ENCODE results near the gene CCDC30. TPM values are rescaled to one million over a fixed set of nuclear protein-coding genes. Genes with fewer than 3 reads are reported as not detected.

The CCDC30 gene
- total and polyA plus RNA-seq, 3 experiments from 2014 or later: 0.58 to 1.9 (median 1.5) TPM

- Histone ChIP-seq H3K27ac (ENCODE audit: low read depth, low read length) (no peak overlapping the region), H3K9me3 (ENCODE audit: low read length) (no peaks in the 10 kb centered on the region), H3K4me1 (ENCODE audit: insufficient read depth, low read length) (no peaks in the 10 kb centered on the region), H3K27me3 (ENCODE audit: insufficient read depth, low read length, poor library complexity, severe bottlenecking) (no peaks in the 10 kb centered on the region), H3K36me3 (ENCODE audit: insufficient read depth, low read length) (peaks cover 29% of the 10 kb centered on the region), H3K4me3 (ENCODE audit: low read length) (no peak overlapping the region)
- no peak for DNase-seq
- Mint-ChIP-seq H3K4me3 (no peak overlapping the region), H3K27me3 (no peaks in the 10 kb centered on the region), H3K27ac (no peak overlapping the region), H3K9me3 (no peaks in the 10 kb centered on the region), H3K4me1 (peaks cover 0 to 3% (median 0%) of the 10 kb centered on the region in 3 donors), H3K36me3 (peaks cover 0 to 74% (median 25%) of the 10 kb centered on the region in 3 donors)
- ChIA-PET POLR2A (no interaction called here), CTCF (no interaction called here)
Measured at GRCh38 chr1:42670425-42670824, 207.3 kb downstream of the CCDC30 start.

- H3K4me3 Mint-ChIP-seq: peak overlapping the region in 1 of 7 donors; percentile 29
- ChIA-PET POLR2A (no interaction called here), CTCF (no interaction called here)
Measured at GRCh38 chr1:42674214-42674613, 211.1 kb downstream of the CCDC30 start.

GRCh38 chr1:42674682-42675081 is 211.6 kb downstream of the CCDC30 start:
- no peak for DNase-seq

More at GRCh38 chr1:42674214-42674613, 211.1 kb downstream of the CCDC30 start:
- Histone ChIP-seq H3K4me1 (ENCODE audit: insufficient read depth, low read length) (no peaks in the 10 kb centered on the region), H3K27me3 (ENCODE audit: insufficient read depth, low read length, poor library complexity, severe bottlenecking) (no peaks in the 10 kb centered on the region), H3K9me3 (ENCODE audit: low read length) (no peaks in the 10 kb centered on the region), H3K4me3 (ENCODE audit: low read length) (no peak overlapping the region), H3K36me3 (ENCODE audit: insufficient read depth, low read length) (no peaks in the 10 kb centered on the region), H3K27ac (ENCODE audit: low read depth, low read length) (no peak overlapping the region)
- DNase-seq: no peak
- no peaks in the 10 kb centered on the region for H3K27me3 Mint-ChIP-seq
- peaks cover 0 to 52% (median 6%) of the 10 kb centered on the region in 3 donors for H3K36me3 Mint-ChIP-seq
- H3K27ac Mint-ChIP-seq: peak overlapping the region in 2 of 8 donors; percentile 6 to 54
- H3K9me3 Mint-ChIP-seq: no peaks in the 10 kb centered on the region
- H3K4me1 Mint-ChIP-seq: peaks cover 0 to 4% (median 3%) of the 10 kb centered on the region in 3 donors

GRCh38 chr1:42675467-42675866 is 212.4 kb downstream of the CCDC30 start:
- POLR2A ChIA-PET: no interaction called here
- Histone ChIP-seq H3K4me1 (ENCODE audit: insufficient read depth, low read length) (peaks cover 5% of the 10 kb centered on the region), H3K27me3 (ENCODE audit: insufficient read depth, low read length, poor library complexity, severe bottlenecking) (no peaks in the 10 kb centered on the region), H3K36me3 (ENCODE audit: insufficient read depth, low read length) (no peaks in the 10 kb centered on the region), H3K9me3 (ENCODE audit: low read length) (no peaks in the 10 kb centered on the region), H3K27ac (ENCODE audit: low read depth, low read length) (no peak overlapping the region), H3K4me3 (ENCODE audit: low read length) (no peak overlapping the region)
- peaks cover 6 to 12% (median 8%) of the 10 kb centered on the region in 3 donors for H3K4me1 Mint-ChIP-seq
- peak overlapping the region in 1 of 8 donors; percentile 55 for H3K27ac Mint-ChIP-seq
- no peaks in the 10 kb centered on the region for H3K27me3 Mint-ChIP-seq
- CTCF ChIA-PET: no interaction called here
- H3K4me3 Mint-ChIP-seq: no peak overlapping the region
- no peaks in the 10 kb centered on the region for H3K9me3 Mint-ChIP-seq
- H3K36me3 Mint-ChIP-seq: peaks cover 0 to 42% (median 5%) of the 10 kb centered on the region in 3 donors
- DNase-seq: no peak

More at GRCh38 chr1:42674682-42675081, 211.6 kb downstream of the CCDC30 start:
- H3K27ac ChIP-seq (ENCODE audit: low read depth, low read length): no peak overlapping the region
- peaks cover under 1 to 4% (median 3%) of the 10 kb centered on the region in 3 donors for H3K4me1 Mint-ChIP-seq
- H3K4me1 ChIP-seq (ENCODE audit: insufficient read depth, low read length): no peaks in the 10 kb centered on the region
- no peaks in the 10 kb centered on the region for H3K9me3 Mint-ChIP-seq
- H3K27me3 Mint-ChIP-seq: no peaks in the 10 kb centered on the region
- POLR2A ChIA-PET: no interaction called here
- H3K27ac Mint-ChIP-seq: peak overlapping the region in 1 of 8 donors; percentile 55
- no peaks in the 10 kb centered on the region for H3K36me3 ChIP-seq (ENCODE audit: insufficient read depth, low read length)
- CTCF ChIA-PET: no interaction called here
- H3K36me3 Mint-ChIP-seq: peaks cover 0 to 50% (median 6%) of the 10 kb centered on the region in 3 donors
- no peaks in the 10 kb centered on the region for H3K27me3 ChIP-seq (ENCODE audit: insufficient read depth, low read length, poor library complexity, severe bottlenecking)
- H3K9me3 ChIP-seq (ENCODE audit: low read length): no peaks in the 10 kb centered on the region
- no peak overlapping the region for H3K4me3 ChIP-seq (ENCODE audit: low read length)
- no peak overlapping the region for H3K4me3 Mint-ChIP-seq

GRCh38 chr1:42676534-42677087 is 213.5 kb downstream of the CCDC30 start:
- no peaks in the 10 kb centered on the region for H3K27me3 ChIP-seq (ENCODE audit: insufficient read depth, low read length, poor library complexity, severe bottlenecking)
- H3K9me3 ChIP-seq (ENCODE audit: low read length): no peaks in the 10 kb centered on the region
- Mint-ChIP-seq H3K36me3 (peaks cover 0 to 42% (median 2%) of the 10 kb centered on the region in 3 donors), H3K4me1 (peaks cover 14 to 24% (median 19%) of the 10 kb centered on the region in 3 donors), H3K27ac (peak overlapping the region in 4 of 8 donors; percentile 23 to 68 (median 28)), H3K27me3 (no peaks in the 10 kb centered on the region), H3K4me3 (no peak overlapping the region), H3K9me3 (no peaks in the 10 kb centered on the region)
- H3K27ac ChIP-seq (ENCODE audit: low read depth, low read length): no peak overlapping the region
- no peaks in the 10 kb centered on the region for H3K36me3 ChIP-seq (ENCODE audit: insufficient read depth, low read length)
- no peak overlapping the region for H3K4me3 ChIP-seq (ENCODE audit: low read length)
- ChIA-PET CTCF (no interaction called here), POLR2A (no interaction called here)
- DNase-seq: no peak
- peaks cover 15% of the 10 kb centered on the region for H3K4me1 ChIP-seq (ENCODE audit: insufficient read depth, low read length)

GRCh38 chr1:42679364-42679983 is 216.4 kb downstream of the CCDC30 start:
- H3K27ac Mint-ChIP-seq: peak overlapping the region in 1 of 8 donors; percentile 27

GRCh38 chr1:42680055-42680454 is 217.0 kb downstream of the CCDC30 start:
- no peaks in the 10 kb centered on the region for H3K36me3 ChIP-seq (ENCODE audit: insufficient read depth, low read length)
- POLR2A ChIA-PET: interaction anchor here (3.9 kb wide), 1 partner anchor 22 kb away, joined by 43 read pairs; the partner anchor contains the start of gene PPIH
- H3K4me1 Mint-ChIP-seq: peaks cover 34 to 46% (median 45%) of the 10 kb centered on the region in 3 donors
- H3K27me3 ChIP-seq (ENCODE audit: insufficient read depth, low read length, poor library complexity, severe bottlenecking): no peaks in the 10 kb centered on the region
- CTCF ChIA-PET: interaction anchor here (1.4 kb wide), 1 partner anchor 23 kb away, joined by 4 read pairs; no protein-coding TSS in a partner anchor
- no peaks in the 10 kb centered on the region for H3K9me3 Mint-ChIP-seq
- DNase-seq: no peak
- no peak overlapping the region for H3K4me3 ChIP-seq (ENCODE audit: low read length)
- H3K9me3 ChIP-seq (ENCODE audit: low read length): no peaks in the 10 kb centered on the region
- peaks cover 0 to 46% (median 10%) of the 10 kb centered on the region in 3 donors for H3K36me3 Mint-ChIP-seq
- peaks cover 0 to 2% of the 10 kb centered on the region in 2 donors for H3K27me3 Mint-ChIP-seq
- peak overlapping the region in 4 of 8 donors; percentile 2 to 93 (median 41) for H3K27ac Mint-ChIP-seq
- peak overlapping the region in 5 of 7 donors; percentile 66 to 99 (median 98) for H3K4me3 Mint-ChIP-seq
- no peak overlapping the region for H3K27ac ChIP-seq (ENCODE audit: low read depth, low read length)
- peaks cover 31% of the 10 kb centered on the region for H3K4me1 ChIP-seq (ENCODE audit: insufficient read depth, low read length)

More at GRCh38 chr1:42679364-42679983, 216.4 kb downstream of the CCDC30 start:
- Mint-ChIP-seq H3K4me1 (peaks cover 29 to 40% (median 39%) of the 10 kb centered on the region in 3 donors), H3K9me3 (no peaks in the 10 kb centered on the region), H3K36me3 (peaks cover 0 to 47% (median 8%) of the 10 kb centered on the region in 3 donors), H3K27me3 (peaks cover 0 to 2% of the 10 kb centered on the region in 2 donors), H3K4me3 (peak overlapping the region in 2 of 7 donors; percentile 34 to 98)
- Histone ChIP-seq H3K9me3 (ENCODE audit: low read length) (no peaks in the 10 kb centered on the region), H3K4me3 (ENCODE audit: low read length) (no peak overlapping the region), H3K36me3 (ENCODE audit: insufficient read depth, low read length) (no peaks in the 10 kb centered on the region), H3K4me1 (ENCODE audit: insufficient read depth, low read length) (peaks cover 26% of the 10 kb centered on the region), H3K27ac (ENCODE audit: low read depth, low read length) (no peak overlapping the region), H3K27me3 (ENCODE audit: insufficient read depth, low read length, poor library complexity, severe bottlenecking) (no peaks in the 10 kb centered on the region)
- DNase-seq: no peak
- ChIA-PET POLR2A (no interaction called here), CTCF (interaction anchor here (1.4 kb wide), 1 partner anchor 22 kb away, joined by 4 read pairs; no protein-coding TSS in a partner anchor)

Measured in CD8-positive, alpha-beta memory T cell (primary cell).